ENCODE results near the gene AK8. TPM values are rescaled to one million over a fixed set of nuclear protein-coding genes. Genes with fewer than 3 reads are reported as not detected.

AK8 gene
- polyA plus RNA-seq, 1 of the 3 experiments (the other 2 are of a cell fraction): 0.77 TPM

DNA sequence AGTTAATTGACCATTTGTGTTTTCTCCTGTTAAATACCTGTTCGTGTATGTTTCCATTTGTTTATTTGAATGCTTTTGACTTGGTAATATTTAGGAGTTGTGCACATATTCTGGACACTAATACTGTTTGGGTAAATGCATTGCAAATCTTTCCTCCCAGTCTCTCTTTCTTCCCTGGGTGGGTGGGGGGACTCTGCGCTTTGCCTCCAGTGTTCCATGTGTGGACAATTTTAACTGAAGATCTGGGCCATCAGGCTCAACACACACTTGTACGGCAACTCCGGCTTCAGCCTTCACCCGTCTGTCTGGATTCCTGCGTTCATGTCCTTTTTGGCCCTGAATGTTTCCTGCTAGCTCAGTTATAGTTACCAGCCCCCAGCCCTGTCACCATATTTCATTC, 167.8 kb downstream of the AK8 start:
- CTCF ChIA-PET: interaction anchor here (1.2 kb wide), 1 partner anchor 22 kb away, joined by 3 read pairs; no protein-coding TSS in a partner anchor
- Histone ChIP-seq H3K4me2 (no peak overlapping the region), H3K4me1 (ENCODE audit: control insufficient read depth in 1 of 2, insufficient read depth in 2 of 2, low read depth in 1 of 2, low read length in 1 of 2) (no peaks in the 10 kb centered on the region), H4K20me1 (ENCODE audit: insufficient read depth) (no peaks in the 10 kb centered on the region), H3K79me2 (ENCODE audit: insufficient read depth) (no peaks in the 10 kb centered on the region), H2AFZ (ENCODE audit: low read depth) (no peak overlapping the region), H3K27ac (ENCODE audit: low read depth in 2 of 2, low read length in 1 of 2) (no peak overlapping the region), H3F3A (replicated peaks; ENCODE audit: insufficient read depth) (no peaks in the 10 kb centered on the region), H3K27me3 (ENCODE audit: insufficient read depth) (peaks cover 5% of the 10 kb centered on the region; the same call in 1 of the 2 replicates), H3K4me3 (ENCODE audit: low read depth in 2 of 2, low read length in 1 of 2) (no peak overlapping the region), H3K36me3 (replicated peaks in 1 of 2; ENCODE audit: control insufficient read depth in 1 of 2, insufficient read depth in 2 of 2, low read length in 1 of 2) (no peaks in the 10 kb centered on the region), H3K9ac (no peak overlapping the region), H3K9me2 (no peaks in the 10 kb centered on the region), H3K9me3 (no peaks in the 10 kb centered on the region)
- WGBS (ENCODE audit: low lambda C conversion rate): 80% methylated on average over 6 of the region's 6 CpGs
- DNase-seq: no peak
- POLR2A ChIA-PET: no interaction called here
- TF ChIP-seq ELF1 (IDR thresholded peaks at IDR 0.05) (no peak), MAX (IDR thresholded peaks at IDR 0.05; ENCODE audit: low read depth) (no peak), USF2 (IDR thresholded peaks at IDR 0.05; ENCODE audit: borderline replicate concordance, low read depth, low read length) (no peak)

GRCh38 chr9:132708769-132709430, 169.2 kb downstream of the AK8 start:
- no peak overlapping the region for H3K9ac ChIP-seq
- no peaks in the 10 kb centered on the region for H3K9me3 ChIP-seq
- no peak overlapping the region for H3K27ac ChIP-seq (ENCODE audit: low read depth in 2 of 2, low read length in 1 of 2)
- H3K9me2 ChIP-seq: no peaks in the 10 kb centered on the region
- H3K4me3 ChIP-seq (ENCODE audit: low read depth in 2 of 2, low read length in 1 of 2): no peak overlapping the region
- no peak overlapping the region for H2AFZ ChIP-seq (ENCODE audit: low read depth)
- no peaks in the 10 kb centered on the region for H3K36me3 ChIP-seq (replicated peaks in 1 of 2; ENCODE audit: control insufficient read depth in 1 of 2, insufficient read depth in 2 of 2, low read length in 1 of 2)
- WGBS (ENCODE audit: low lambda C conversion rate): 53% methylated on average over 10 of the region's 23 CpGs
- H3K79me2 ChIP-seq (ENCODE audit: insufficient read depth): no peaks in the 10 kb centered on the region
- H3K27me3 ChIP-seq (ENCODE audit: insufficient read depth): peaks cover 5% of the 10 kb centered on the region; the same call in 1 of the 2 replicates
- ChIA-PET CTCF (no interaction called here), POLR2A (interaction anchor here (0.6 kb wide), 1 partner anchor 627 kb away, joined by 5 read pairs; the partner anchor contains the start of gene SURF6)
- no peaks in the 10 kb centered on the region for H3F3A ChIP-seq (replicated peaks; ENCODE audit: insufficient read depth)
- TF ChIP-seq, protein P1, sequence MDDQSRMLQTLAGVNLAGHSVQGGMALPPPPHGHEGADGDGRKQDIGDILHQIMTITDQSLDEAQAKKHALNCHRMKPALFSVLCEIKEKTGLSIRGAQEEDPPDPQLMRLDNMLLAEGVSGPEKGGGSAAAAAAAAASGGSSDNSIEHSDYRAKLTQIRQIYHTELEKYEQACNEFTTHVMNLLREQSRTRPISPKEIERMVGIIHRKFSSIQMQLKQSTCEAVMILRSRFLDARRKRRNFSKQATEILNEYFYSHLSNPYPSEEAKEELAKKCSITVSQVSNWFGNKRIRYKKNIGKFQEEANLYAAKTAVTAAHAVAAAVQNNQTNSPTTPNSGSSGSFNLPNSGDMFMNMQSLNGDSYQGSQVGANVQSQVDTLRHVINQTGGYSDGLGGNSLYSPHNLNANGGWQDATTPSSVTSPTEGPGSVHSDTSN (IDR thresholded peaks at IDR 0.05): no peak
- TF ChIP-seq POLR2AphosphoS5 (IDR thresholded peaks at IDR 0.05; ENCODE audit: low read depth, low read length): no peak
- TF ChIP-seq RAD21 (IDR thresholded peaks at IDR 0.05; ENCODE audit: low read length): no peak
- H3K4me2 ChIP-seq: no peak overlapping the region
- H4K20me1 ChIP-seq (ENCODE audit: insufficient read depth): no peaks in the 10 kb centered on the region
- no peaks in the 10 kb centered on the region for H3K4me1 ChIP-seq (ENCODE audit: control insufficient read depth in 1 of 2, insufficient read depth in 2 of 2, low read depth in 1 of 2, low read length in 1 of 2)
- no peak for DNase-seq

- Histone ChIP-seq H3K79me2 (ENCODE audit: insufficient read depth) (no peaks in the 10 kb centered on the region), H3K9me2 (no peaks in the 10 kb centered on the region), H3K9me3 (no peaks in the 10 kb centered on the region), H3K4me2 (no peak overlapping the region), H3K27me3 (ENCODE audit: insufficient read depth) (peaks cover 5% of the 10 kb centered on the region; the same call in 1 of the 2 replicates), H3K4me3 (ENCODE audit: low read depth in 2 of 2, low read length in 1 of 2) (no peak overlapping the region), H3K36me3 (replicated peaks in 1 of 2; ENCODE audit: control insufficient read depth in 1 of 2, insufficient read depth in 2 of 2, low read length in 1 of 2) (no peaks in the 10 kb centered on the region), H3K27ac (ENCODE audit: low read depth in 2 of 2, low read length in 1 of 2) (no peak overlapping the region), H4K20me1 (ENCODE audit: insufficient read depth) (no peaks in the 10 kb centered on the region), H3F3A (replicated peaks; ENCODE audit: insufficient read depth) (no peaks in the 10 kb centered on the region), H2AFZ (ENCODE audit: low read depth) (no peak overlapping the region), H3K4me1 (ENCODE audit: control insufficient read depth in 1 of 2, insufficient read depth in 2 of 2, low read depth in 1 of 2, low read length in 1 of 2) (no peaks in the 10 kb centered on the region), H3K9ac (no peak overlapping the region)
- no peak for DNase-seq
- TF ChIP-seq, protein P2, sequence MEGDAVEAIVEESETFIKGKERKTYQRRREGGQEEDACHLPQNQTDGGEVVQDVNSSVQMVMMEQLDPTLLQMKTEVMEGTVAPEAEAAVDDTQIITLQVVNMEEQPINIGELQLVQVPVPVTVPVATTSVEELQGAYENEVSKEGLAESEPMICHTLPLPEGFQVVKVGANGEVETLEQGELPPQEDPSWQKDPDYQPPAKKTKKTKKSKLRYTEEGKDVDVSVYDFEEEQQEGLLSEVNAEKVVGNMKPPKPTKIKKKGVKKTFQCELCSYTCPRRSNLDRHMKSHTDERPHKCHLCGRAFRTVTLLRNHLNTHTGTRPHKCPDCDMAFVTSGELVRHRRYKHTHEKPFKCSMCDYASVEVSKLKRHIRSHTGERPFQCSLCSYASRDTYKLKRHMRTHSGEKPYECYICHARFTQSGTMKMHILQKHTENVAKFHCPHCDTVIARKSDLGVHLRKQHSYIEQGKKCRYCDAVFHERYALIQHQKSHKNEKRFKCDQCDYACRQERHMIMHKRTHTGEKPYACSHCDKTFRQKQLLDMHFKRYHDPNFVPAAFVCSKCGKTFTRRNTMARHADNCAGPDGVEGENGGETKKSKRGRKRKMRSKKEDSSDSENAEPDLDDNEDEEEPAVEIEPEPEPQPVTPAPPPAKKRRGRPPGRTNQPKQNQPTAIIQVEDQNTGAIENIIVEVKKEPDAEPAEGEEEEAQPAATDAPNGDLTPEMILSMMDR (IDR thresholded peaks at IDR 0.05): no peak
- TF ChIP-seq EP300 (IDR thresholded peaks at IDR 0.05; ENCODE audit: borderline replicate concordance in 1 of 2, low read depth in 1 of 2, low read length in 1 of 2) (no peak), RXRA (IDR thresholded peaks at IDR 0.05; ENCODE audit: borderline replicate concordance, low read depth) (no peak), SIN3A (IDR thresholded peaks at IDR 0.05; ENCODE audit: borderline replicate concordance, low read depth, low read length) (no peak)
- TF ChIP-seq, protein P1 (IDR thresholded peaks at IDR 0.05): no peak
- POLR2A ChIA-PET: interaction anchor here (0.6 kb wide), 1 partner anchor 628 kb away, joined by 5 read pairs; the partner anchor contains the start of gene SURF6
- CTCF ChIA-PET: no interaction called here
- WGBS (ENCODE audit: low lambda C conversion rate): 74% methylated on average over 5 of the region's 8 CpGs
Measured at GRCh38 chr9:132708239-132708638, 169.8 kb downstream of the AK8 start.
